NCI-H1694 (cell line): ENCODE measurements around the gene IRF3.

ENCODE experiments used
- DNase-seq: peaks from one replicate; lab custom pipeline; 2025; lab: John Stamatoyannopoulos, UW

IRF3 gene

GRCh38 chr19:49666120-49666444 lies 425 bp upstream of the IRF3 start:
- DNase-seq = no peak

- no peak for DNase-seq
Measured at GRCh38 chr19:49665036-49665350, 664 bp downstream of the IRF3 start.

GRCh38 chr19:49664171-49665035 lies 1.3 kb downstream of the IRF3 start:
- DNase-seq = peak; percentile 46

- DNase-seq = no peak
Measured at GRCh38 chr19:49663224-49663623, 2.4 kb downstream of the IRF3 start.

- DNase-seq = no peak
Measured at GRCh38 chr19:49662011-49662410, 3.6 kb downstream of the IRF3 start.

GRCh38 chr19:49660338-49660961 lies 5.2 kb downstream of the IRF3 start:
- DNase-seq = no peak

- DNase-seq = no peak
Measured at GRCh38 chr19:49658566-49659442, 6.9 kb downstream of the IRF3 start.

- DNase-seq = no peak
Measured at GRCh38 chr19:49658139-49658517, 7.5 kb downstream of the IRF3 start.

- no peak for DNase-seq
Measured at GRCh38 chr19:49657493-49658138, 8.0 kb downstream of the IRF3 start.

GRCh38 chr19:49656456-49657109 lies 9.1 kb downstream of the IRF3 start:
- DNase-seq = no peak

GRCh38 chr19:49655570-49656455 lies 9.8 kb downstream of the IRF3 start:
- no peak for DNase-seq

GRCh38 chr19:49654581-49654980 lies 11.1 kb downstream of the IRF3 start:
- no peak for DNase-seq

- DNase-seq = no peak
Measured at GRCh38 chr19:49653466-49653806, 12.2 kb downstream of the IRF3 start.

- no peak for DNase-seq
Measured at GRCh38 chr19:49652551-49653465, 12.8 kb downstream of the IRF3 start.

GRCh38 chr19:49651820-49652550 lies 13.7 kb downstream of the IRF3 start:
- no peak for DNase-seq

- DNase-seq = no peak
Measured at GRCh38 chr19:49651029-49651819, 14.4 kb downstream of the IRF3 start.

GRCh38 chr19:49646586-49646985 lies 19.1 kb downstream of the IRF3 start:
- no peak for DNase-seq

GRCh38 chr19:49645995-49646394 lies 19.7 kb downstream of the IRF3 start:
- no peak for DNase-seq
